AG04450 (cell line): ENCODE data around the gene TACC2. TPM values are rescaled to one million over a fixed set of nuclear protein-coding genes. Genes with fewer than 3 reads are reported as not detected.
"Not testable (repeated sequence)": the region's sequence is repeated elsewhere in the genome, so short reads cannot be mapped to it uniquely, and the experiment has no call there.

ENCODE experiments used
- CTCF ChIA-PET: fragments of 300-600, 350-600 bp; formaldehyde crosslinking; extraction: SDS; loops from one replicate; lab custom pipeline; 2022; ENCODE audit warnings: antibody characterized with exemption, inconsistent platforms; lab: Charles Lee
- POLR2A ChIA-PET: fragments of 350-600 bp; formaldehyde crosslinking; extraction: SDS; loops from one replicate; lab custom pipeline; 2021; ENCODE audit warnings: antibody characterized with exemption, inconsistent platforms; lab: Yijun Ruan, JAX
- DNase-seq: peaks from one replicate; pipeline ENCODE4 v3.0.0-alpha.2; 2011; ENCODE audit warnings: low read depth, low spot score
- H3K27ac ChIP-seq: one replicate; pipeline ENCODE4 v1.5.1; 2012; ENCODE audit warnings: low read depth, low read length, control low read depth
- H3K27me3 ChIP-seq: one replicate; pipeline ENCODE4 v1.6.0; 2012; ENCODE audit warnings: low read length; ENCODE audit not compliant: control insufficient read depth, insufficient read depth
- H3K4me3 ChIP-seq: 2 replicates; pipeline ENCODE4 v1.5.1; 2011; ENCODE audit warnings: mild to moderate bottlenecking, low read depth, low read length, control low read depth
- H3K9me3 ChIP-seq: 2 replicates; pipeline ENCODE4 v1.5.1; 2012; ENCODE audit warnings: low read length; ENCODE audit not compliant: control insufficient read depth, insufficient read depth
- CTCF ChIP-seq: IDR thresholded peaks from 2 replicates; pipeline ENCODE4 v1.5.1; 2011; ENCODE audit warnings: low read depth, low read length, control low read depth, inconsistent platforms
- polyA plus RNA-seq: library from polyadenylated mRNA; depleted of rRNA; stranded (reverse); fragments of >200 nt; gene quantifications from 2 replicates; pipeline ENCODE4 v1.2.3, GENCODE V29; 2011

Gene TACC2
- polyA plus RNA-seq, 1 experiment = 16.8 TPM

- TF ChIP-seq CTCF = no peak
- Histone ChIP-seq H3K27me3 (peaks cover 52% of the 10 kb centered on the region), H3K4me3 (no peak overlapping the region), H3K9me3 (no peaks in the 10 kb centered on the region; the same call in 1 of the 2 replicates), H3K27ac (no peak overlapping the region)
- CTCF ChIA-PET = no interaction called here
- no peak for DNase-seq
- POLR2A ChIA-PET = no interaction called here
Measured at GRCh38 chr10:122089311-122090017, 100.5 kb downstream of the TACC2 start.

DNA sequence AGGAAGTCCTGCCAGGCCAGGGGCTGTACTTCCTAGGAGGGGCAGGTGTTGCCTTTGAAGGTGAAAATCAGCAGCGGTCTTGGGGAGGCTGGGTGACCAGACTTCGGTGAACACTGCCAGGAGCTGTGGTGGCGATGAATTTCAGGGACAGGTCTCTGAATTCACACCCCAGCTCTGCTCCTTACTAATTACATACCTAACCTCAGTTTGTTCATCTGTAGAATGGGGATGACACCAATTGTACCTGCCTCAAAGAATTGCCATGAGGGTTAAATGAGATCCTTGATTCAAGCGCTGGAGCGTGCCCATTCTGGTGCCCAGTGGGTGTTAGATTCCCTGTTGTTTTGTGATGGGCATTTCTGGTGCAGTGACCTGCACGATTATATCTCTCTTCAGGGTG, 102.8 kb downstream of the TACC2 start:
- POLR2A ChIA-PET = interaction anchor here (0.7 kb wide), 1 partner anchor 75 kb away, joined by 3 read pairs; no protein-coding TSS in a partner anchor
- CTCF ChIA-PET = no interaction called here
- H3K27me3 ChIP-seq = peaks cover 42% of the 10 kb centered on the region

DNA sequence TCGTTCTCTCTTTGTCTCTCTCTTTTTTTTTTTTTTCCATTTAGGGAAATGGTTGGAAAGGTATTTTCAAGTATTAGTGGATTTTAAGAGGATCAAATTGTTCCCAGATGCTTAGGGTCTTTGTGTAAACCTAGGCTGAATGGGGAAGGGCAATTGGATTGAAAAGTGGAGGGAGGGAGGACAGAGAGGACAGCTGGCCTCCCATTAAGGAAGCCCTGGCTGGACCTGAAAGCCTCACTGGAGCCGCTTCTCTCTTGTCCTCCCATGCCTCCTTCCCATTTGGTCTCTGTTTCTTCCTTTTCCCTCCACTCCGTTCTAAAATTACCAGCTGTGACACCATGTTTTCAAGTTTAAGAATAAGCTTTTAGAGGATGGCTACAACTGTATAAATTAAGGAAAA, 104.1 kb downstream of the TACC2 start:
- no peak overlapping the region for H3K4me3 ChIP-seq
- DNase-seq = no peak
- CTCF ChIA-PET = interaction anchor here (0.7 to 1.6 kb wide), 2 partner anchors 15 to 41 kb away, joined by 3 to 6 read pairs; no protein-coding TSS in a partner anchor
- no peak for TF ChIP-seq CTCF
- H3K27me3 ChIP-seq = peaks cover 44% of the 10 kb centered on the region
- no peaks in the 10 kb centered on the region for H3K9me3 ChIP-seq
- POLR2A ChIA-PET = no interaction called here
- H3K27ac ChIP-seq = no peak overlapping the region

More for the DNA sequence above, 102.8 kb downstream of the TACC2 start:
- no peak overlapping the region for H3K4me3 ChIP-seq
- TF ChIP-seq CTCF = no peak
- no peak overlapping the region for H3K27ac ChIP-seq
- no peaks in the 10 kb centered on the region; the same call in 1 of the 2 replicates for H3K9me3 ChIP-seq
- no peak for DNase-seq

GRCh38 chr10:122096181-122096580, 107.2 kb downstream of the TACC2 start:
- CTCF ChIA-PET = interaction anchor here (0.6 kb wide), 1 partner anchor 16 kb away, joined by 3 read pairs; no protein-coding TSS in a partner anchor
- POLR2A ChIA-PET, H3K9me3 ChIP-seq, H3K4me3 ChIP-seq, DNase-seq, H3K27ac ChIP-seq: not testable (repeated sequence)
- H3K27me3 ChIP-seq = peaks cover 50% of the 10 kb centered on the region

DNA sequence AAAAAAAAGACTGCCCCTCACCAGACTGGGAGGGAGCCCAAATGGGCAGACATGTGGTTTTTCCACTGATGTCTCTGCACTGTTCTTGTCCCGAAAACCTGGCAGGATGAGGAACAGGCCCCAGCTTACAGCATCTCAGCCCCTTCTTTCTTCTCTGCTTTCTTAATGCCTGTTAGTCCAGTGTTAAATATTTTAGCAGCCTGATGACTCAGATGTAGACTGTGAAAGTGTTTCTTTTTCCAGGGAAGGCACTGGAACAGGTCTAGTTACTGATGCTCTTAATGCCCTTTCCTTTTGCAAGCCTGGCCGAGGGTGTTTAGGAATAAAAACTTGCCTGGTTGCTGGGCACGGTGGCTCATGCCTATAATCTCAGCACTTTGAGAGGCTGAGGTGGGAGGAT, 107.7 kb downstream of the TACC2 start:
- POLR2A ChIA-PET = no interaction called here
- DNase-seq = no peak
- H3K27me3 ChIP-seq = peaks cover 45% of the 10 kb centered on the region
- CTCF ChIA-PET = interaction anchor here (0.6 kb wide), 1 partner anchor 16 kb away, joined by 3 read pairs; no protein-coding TSS in a partner anchor
- TF ChIP-seq CTCF = no peak
- H3K27ac ChIP-seq = no peak overlapping the region
- no peaks in the 10 kb centered on the region for H3K9me3 ChIP-seq
- H3K4me3 ChIP-seq = no peak overlapping the region
